Measurements from ENCODE around the gene BHLHE23.
A peak's percentile ranks its signal among the peaks of the same experiment; 100 is the strongest.

Gene BHLHE23

GRCh38 chr20:62959998-62960436 lies 46.7 kb downstream of the BHLHE23 start:
- H4K20me1 ChIP-seq (ENCODE audit: insufficient read depth, low read length): peaks cover 5% of the 10 kb centered on the region; the same call in 1 of the 2 replicates
- no peak for DNase-seq
- no peak for ATAC-seq (ENCODE audit: insufficient read depth, low read depth)
- no peak overlapping the region for H2AFZ ChIP-seq (ENCODE audit: low read depth, low read length)
- no peaks in the 10 kb centered on the region for H3K27me3 ChIP-seq (ENCODE audit: insufficient read depth, low read length, poor library complexity)
- H3K4me2 ChIP-seq (ENCODE audit: insufficient read depth, low read length): no peak overlapping the region
- no peaks in the 10 kb centered on the region for H3K36me3 ChIP-seq (ENCODE audit: insufficient read depth, low read length)
- no peak overlapping the region for H3K9ac ChIP-seq (ENCODE audit: low read depth, low read length)
- TF ChIP-seq EZH2 (IDR thresholded peaks at IDR 0.05; ENCODE audit: borderline replicate concordance, low read depth, low read length, severe bottlenecking) (no peak), CTCF (IDR thresholded peaks at IDR 0.05; ENCODE audit: borderline replicate concordance, extremely low read depth, low read length, poor library complexity, severe bottlenecking) (no peak)
- H3K4me3 ChIP-seq (ENCODE audit: low read depth in 1 of 2, low read length in 2 of 2): no peak overlapping the region
- H3K4me1 ChIP-seq (ENCODE audit: insufficient read depth, low read length): peaks cover 22% of the 10 kb centered on the region
- H3K27ac ChIP-seq (ENCODE audit: low read length): no peak overlapping the region; the same call in 1 of the 2 replicates
- H3K9me3 ChIP-seq (ENCODE audit: insufficient read depth, low read length, severe bottlenecking): no peaks in the 10 kb centered on the region
- no peaks in the 10 kb centered on the region for H3K79me2 ChIP-seq (ENCODE audit: insufficient read depth, low read length)

- no peaks in the 10 kb centered on the region for H3K79me2 ChIP-seq (ENCODE audit: insufficient read depth, low read length)
- H3K9me3 ChIP-seq (ENCODE audit: insufficient read depth, low read length, severe bottlenecking): no peaks in the 10 kb centered on the region
- H3K36me3 ChIP-seq (ENCODE audit: insufficient read depth, low read length): no peaks in the 10 kb centered on the region
- peak; percentile 38 for ATAC-seq (ENCODE audit: insufficient read depth, low read depth)
- TF ChIP-seq EZH2 (IDR thresholded peaks at IDR 0.05; ENCODE audit: borderline replicate concordance, low read depth, low read length, severe bottlenecking) (no peak), CTCF (IDR thresholded peaks at IDR 0.05; ENCODE audit: borderline replicate concordance, extremely low read depth, low read length, poor library complexity, severe bottlenecking) (no peak)
- H3K27me3 ChIP-seq (ENCODE audit: insufficient read depth, low read length, poor library complexity): no peaks in the 10 kb centered on the region
- H2AFZ ChIP-seq (ENCODE audit: low read depth, low read length): no peak overlapping the region
- no peak overlapping the region; the same call in 1 of the 2 replicates for H3K4me2 ChIP-seq (ENCODE audit: insufficient read depth, low read length)
- H3K9ac ChIP-seq (ENCODE audit: low read depth, low read length): no peak overlapping the region
- no peak for DNase-seq
- peak overlapping the region; percentile 8; the same call in 1 of the 2 replicates for H3K27ac ChIP-seq (ENCODE audit: low read length)
- peaks cover 29% of the 10 kb centered on the region for H3K4me1 ChIP-seq (ENCODE audit: insufficient read depth, low read length)
- H4K20me1 ChIP-seq (ENCODE audit: insufficient read depth, low read length): peaks cover 3% of the 10 kb centered on the region; the same call in 1 of the 2 replicates
- H3K4me3 ChIP-seq (ENCODE audit: low read depth in 1 of 2, low read length in 2 of 2): no peak overlapping the region
Observed at GRCh38 chr20:62959101-62959971, 47.4 kb downstream of the BHLHE23 start.

- DNase-seq: no peak
- Histone ChIP-seq H3K9ac (ENCODE audit: low read depth, low read length) (no peak overlapping the region), H3K27me3 (ENCODE audit: insufficient read depth, low read length, poor library complexity) (no peaks in the 10 kb centered on the region), H3K4me2 (ENCODE audit: insufficient read depth, low read length) (no peak overlapping the region; the same call in 1 of the 2 replicates), H3K9me3 (ENCODE audit: insufficient read depth, low read length, severe bottlenecking) (no peaks in the 10 kb centered on the region), H3K79me2 (ENCODE audit: insufficient read depth, low read length) (no peaks in the 10 kb centered on the region), H4K20me1 (ENCODE audit: insufficient read depth, low read length) (no peaks in the 10 kb centered on the region; the same call in 1 of the 2 replicates), H3K4me1 (ENCODE audit: insufficient read depth, low read length) (peaks cover 37% of the 10 kb centered on the region), H3K27ac (ENCODE audit: low read length) (no peak overlapping the region), H2AFZ (ENCODE audit: low read depth, low read length) (no peak overlapping the region), H3K36me3 (ENCODE audit: insufficient read depth, low read length) (no peaks in the 10 kb centered on the region), H3K4me3 (ENCODE audit: low read depth in 1 of 2, low read length in 2 of 2) (no peak overlapping the region)
- TF ChIP-seq CTCF (IDR thresholded peaks at IDR 0.05; ENCODE audit: borderline replicate concordance, extremely low read depth, low read length, poor library complexity, severe bottlenecking): no peak
- no peak for TF ChIP-seq EZH2 (IDR thresholded peaks at IDR 0.05; ENCODE audit: borderline replicate concordance, low read depth, low read length, severe bottlenecking)
- no peak for ATAC-seq (ENCODE audit: insufficient read depth, low read depth)
Observed at GRCh38 chr20:62958388-62959100, 48.2 kb downstream of the BHLHE23 start.
